Trophoblast cell (in vitro differentiated cells and primary cell): Measurements from ENCODE around the gene RRP1B.
A peak's percentile ranks its signal among the peaks of the same experiment; 100 is the strongest.
"Not testable (repeated sequence)": the region's sequence is repeated elsewhere in the genome, so short reads cannot be mapped to it uniquely, and the experiment has no call there.

Experiments used
- DNase-seq, 2 donors: peaks; one replicate each; pipeline ENCODE4 v3.0.0-alpha.2; 2016
- H2AFZ ChIP-seq: 2 replicates; pipeline ENCODE4 v1.6.1; 2013; ENCODE audit warnings: low read length, moderate library complexity, mild to moderate bottlenecking; ENCODE audit not compliant: insufficient read depth, poor library complexity
- H2AK5ac ChIP-seq: 2 replicates; pipeline ENCODE4 v1.6.1; 2013; ENCODE audit warnings: mild to moderate bottlenecking, low read length
- H2BK120ac ChIP-seq: 2 replicates; pipeline ENCODE4 v1.6.1; 2013; ENCODE audit warnings: low read length, mild to moderate bottlenecking, moderate library complexity; ENCODE audit not compliant: insufficient read depth, poor library complexity
- H2BK12ac ChIP-seq: 2 replicates; pipeline ENCODE4 v1.6.1; 2013; ENCODE audit warnings: mild to moderate bottlenecking, low read length, moderate library complexity
- H2BK5ac ChIP-seq: 2 replicates; pipeline ENCODE4 v1.6.1; 2013; ENCODE audit warnings: low read length, low read depth, moderate library complexity, mild to moderate bottlenecking; ENCODE audit not compliant: poor library complexity
- H3K14ac ChIP-seq: 2 replicates; pipeline ENCODE4 v1.6.1; 2013; ENCODE audit warnings: mild to moderate bottlenecking, low read length
- H3K18ac ChIP-seq: 2 replicates; pipeline ENCODE4 v1.6.1; 2013; ENCODE audit warnings: mild to moderate bottlenecking, low read length
- H3K23ac ChIP-seq: 2 replicates; pipeline ENCODE4 v1.6.1; 2013; ENCODE audit warnings: low read length
- H3K27ac ChIP-seq: 2 replicates; pipeline ENCODE4 v1.5.1; 2013; ENCODE audit warnings: low read depth, mild to moderate bottlenecking, inconsistent platforms, low read length, moderate library complexity
- H3K27me3 ChIP-seq: 2 replicates; pipeline ENCODE4 v1.6.1; 2013; ENCODE audit warnings: inconsistent platforms, mild to moderate bottlenecking, low read length, moderate library complexity; ENCODE audit not compliant: insufficient read depth
- H3K36me3 ChIP-seq, 2 experiments: 1 replicate in 1 of 2; 2 replicates in 1 of 2; pipeline ENCODE4 v1.6.1; 2013; ENCODE audit warnings: low read length in 2 of 2, mild to moderate bottlenecking in 2 of 2, moderate library complexity in 1 of 2; ENCODE audit not compliant: insufficient read depth in 2 of 2, control insufficient read depth in 1 of 2
- H3K4ac ChIP-seq: 2 replicates; pipeline ENCODE4 v1.6.1; 2013; ENCODE audit warnings: low read depth, mild to moderate bottlenecking, low read length, moderate library complexity
- H3K4me1 ChIP-seq, 2 experiments: 1 replicate in 1 of 2; 2 replicates in 1 of 2; pipeline ENCODE4 v1.6.1; 2013; ENCODE audit warnings: low read length in 2 of 2, mild to moderate bottlenecking in 2 of 2, moderate library complexity in 1 of 2; ENCODE audit not compliant: insufficient read depth in 2 of 2, control insufficient read depth in 1 of 2
- H3K4me2 ChIP-seq: 2 replicates; pipeline ENCODE4 v1.6.1; 2013; ENCODE audit warnings: inconsistent platforms, mild to moderate bottlenecking, low read length, moderate library complexity
- H3K4me3 ChIP-seq: 2 replicates; pipeline ENCODE4 v1.5.1; 2013; ENCODE audit warnings: mild to moderate bottlenecking, low read depth, low read length, inconsistent platforms
- H3K79me1 ChIP-seq: one replicate; pipeline ENCODE4 v1.6.1; 2013; ENCODE audit warnings: low read length
- H3K79me2 ChIP-seq: 2 replicates; pipeline ENCODE4 v1.6.1; 2013; ENCODE audit warnings: low read length, mild to moderate bottlenecking; ENCODE audit not compliant: control insufficient read depth, insufficient read depth, poor library complexity
- H3K9ac ChIP-seq: 2 replicates; pipeline ENCODE4 v1.6.1; 2013; ENCODE audit warnings: mild to moderate bottlenecking, low read length
- H3K9me3 ChIP-seq: 2 replicates; pipeline ENCODE4 v1.6.1; 2013; ENCODE audit warnings: low read depth, mild to moderate bottlenecking, control low read depth, inconsistent platforms, low read length; ENCODE audit not compliant: insufficient read depth
- H4K12ac ChIP-seq: 2 replicates; pipeline ENCODE4 v1.6.1; 2013; ENCODE audit warnings: low read depth, mild to moderate bottlenecking, low read length, moderate library complexity
- H4K8ac ChIP-seq: 2 replicates; pipeline ENCODE4 v1.6.1; 2013; ENCODE audit warnings: low read depth, mild to moderate bottlenecking, low read length, moderate library complexity
- H4K91ac ChIP-seq: one replicate; pipeline ENCODE4 v1.6.1; 2013; ENCODE audit warnings: low read depth, mild to moderate bottlenecking, low read length, moderate library complexity
- WGBS: extraction: QIAGEN DNeasy Blood & Tissue Kit; methylation state at CpG from one replicate; pipeline ENCODE4 v1.1.7; 2013; ENCODE audit warnings: missing lambda C conversion rate; ENCODE audit not compliant: insufficient read length, insufficient coverage; ENCODE audit errors: extremely low coverage; 5-methylcytosine and 5-hydroxymethylcytosine counted together

The RRP1B gene

GRCh38 chr21:43651926-43652325, 7.4 kb upstream of the RRP1B start:
- not testable (repeated sequence) for H3K9me3 ChIP-seq, H3K79me1 ChIP-seq, H3K4me1 ChIP-seq, H3K9ac ChIP-seq, H2BK5ac ChIP-seq, H3K14ac ChIP-seq, H4K12ac ChIP-seq, H3K18ac ChIP-seq, H3K27me3 ChIP-seq, H4K8ac ChIP-seq, H2BK120ac ChIP-seq, H2BK12ac ChIP-seq, H4K91ac ChIP-seq, H2AFZ ChIP-seq, H3K23ac ChIP-seq, H3K27ac ChIP-seq, H2AK5ac ChIP-seq, H3K36me3 ChIP-seq, H3K4ac ChIP-seq, H3K4me3 ChIP-seq, H3K4me2 ChIP-seq, H3K79me2 ChIP-seq
- DNase-seq = peak; percentile 16 to 45
- WGBS = no CpG with 5 or more reads among the region's 6 CpGs

GRCh38 chr21:43652616-43653015, 6.7 kb upstream of the RRP1B start:
- no peak overlapping the region for H4K8ac ChIP-seq
- no peak overlapping the region for H2BK12ac ChIP-seq
- no peak overlapping the region for H3K4me3 ChIP-seq
- no peaks in the 10 kb centered on the region for H3K36me3 ChIP-seq
- no peaks in the 10 kb centered on the region for H3K79me1 ChIP-seq
- H3K18ac ChIP-seq = no peak overlapping the region
- no CpG with 5 or more reads among the region's 6 CpGs for WGBS
- H2AFZ ChIP-seq = no peak overlapping the region
- no peaks in the 10 kb centered on the region for H3K9me3 ChIP-seq
- H2BK120ac ChIP-seq = no peak overlapping the region
- no peak overlapping the region for H2BK5ac ChIP-seq
- peaks cover 0 to 3% of the 10 kb centered on the region in 2 experiments for H3K4me1 ChIP-seq
- no peak overlapping the region for H4K91ac ChIP-seq
- no peak overlapping the region for H2AK5ac ChIP-seq
- H4K12ac ChIP-seq = no peak overlapping the region
- H3K4ac ChIP-seq = no peak overlapping the region
- H3K27ac ChIP-seq = no peak overlapping the region
- H3K4me2 ChIP-seq = no peak overlapping the region
- H3K23ac ChIP-seq = no peak overlapping the region
- H3K27me3 ChIP-seq = no peaks in the 10 kb centered on the region
- no peak overlapping the region for H3K14ac ChIP-seq
- no peak overlapping the region for H3K9ac ChIP-seq
- no peak for DNase-seq
- H3K79me2 ChIP-seq = no peaks in the 10 kb centered on the region

- Histone ChIP-seq H3K18ac (no peak overlapping the region), H3K4me2 (no peak overlapping the region), H3K79me1 (no peaks in the 10 kb centered on the region), H3K27ac (no peak overlapping the region), H3K4ac (no peak overlapping the region), H3K9ac (no peak overlapping the region), H3K4me1 (peaks cover under 1 to 3% of the 10 kb centered on the region in 2 experiments), H2AK5ac (no peak overlapping the region), H4K8ac (no peak overlapping the region), H4K91ac (no peak overlapping the region), H3K27me3 (no peaks in the 10 kb centered on the region), H3K23ac (no peak overlapping the region), H3K14ac (no peak overlapping the region), H3K36me3 (no peaks in the 10 kb centered on the region), H2AFZ (no peak overlapping the region), H4K12ac (no peak overlapping the region), H2BK5ac (no peak overlapping the region), H3K9me3 (no peaks in the 10 kb centered on the region), H3K79me2 (no peaks in the 10 kb centered on the region), H2BK120ac (no peak overlapping the region), H3K4me3 (no peak overlapping the region), H2BK12ac (no peak overlapping the region)
- no CpG with 5 or more reads among the region's 6 CpGs for WGBS
- DNase-seq = no peak
Observed at GRCh38 chr21:43653626-43654025, 5.7 kb upstream of the RRP1B start.

DNA sequence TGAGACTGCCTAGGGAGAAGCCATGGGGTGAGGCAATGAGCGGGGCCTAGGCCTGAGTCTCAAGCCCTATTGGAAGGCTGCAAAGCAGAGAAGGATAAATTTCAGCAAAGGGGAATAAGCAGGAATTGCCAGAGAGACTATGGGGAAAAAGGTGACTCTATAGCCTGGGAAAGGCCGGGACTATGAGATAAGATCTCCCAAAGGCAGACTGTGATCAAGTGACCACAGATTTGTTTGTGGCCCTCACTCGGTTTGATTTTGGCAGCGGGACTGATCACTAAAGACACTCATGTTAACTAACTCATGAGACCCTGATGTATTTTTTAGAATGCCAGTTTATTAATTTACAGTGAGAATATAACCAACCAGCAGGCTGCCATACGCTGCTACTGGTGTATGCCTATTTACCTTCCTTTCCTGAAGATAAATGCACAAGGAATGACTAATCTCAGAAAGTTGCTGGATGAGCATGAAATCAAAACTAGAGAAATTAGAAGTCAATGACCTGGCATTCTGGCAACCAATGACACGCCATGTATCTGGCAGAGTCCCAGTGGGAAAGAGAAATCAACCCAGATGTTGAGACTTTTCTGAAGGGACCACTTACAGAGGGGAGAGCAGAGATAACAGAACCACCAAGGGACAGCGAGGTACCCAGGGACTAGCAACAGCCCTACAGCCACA, 4.4 kb upstream of the RRP1B start:
- Histone ChIP-seq H3K23ac (no peak overlapping the region), H4K91ac (no peak overlapping the region), H3K9ac (no peak overlapping the region), H3K9me3 (no peaks in the 10 kb centered on the region), H2BK120ac (no peak overlapping the region), H3K4me2 (no peak overlapping the region), H3K4me1 (peaks cover 3 to 7% of the 10 kb centered on the region in 2 experiments), H3K27ac (no peak overlapping the region), H3K27me3 (no peaks in the 10 kb centered on the region), H3K79me2 (peaks cover 1% of the 10 kb centered on the region), H2AFZ (no peak overlapping the region), H3K14ac (no peak overlapping the region), H4K12ac (no peak overlapping the region), H2AK5ac (no peak overlapping the region), H3K79me1 (peaks cover 7% of the 10 kb centered on the region), H3K36me3 (no peaks in the 10 kb centered on the region), H2BK12ac (no peak overlapping the region), H2BK5ac (no peak overlapping the region), H3K4me3 (no peak overlapping the region), H3K4ac (no peak overlapping the region), H4K8ac (no peak overlapping the region), H3K18ac (no peak overlapping the region)
- peak in 1 of 2 donors; percentile 56 for DNase-seq
- WGBS = no CpG with 5 or more reads among the region's 7 CpGs
